ENCODE data around the gene CPAMD8. TPM values are rescaled to one million over a fixed set of nuclear protein-coding genes. Genes with fewer than 3 reads are reported as not detected.

Gene CPAMD8
- total RNA-seq, 1 experiment from 2014 or later, result 0.20 TPM

GRCh38 chr19:16951529-16951928 is 75.1 kb downstream of the CPAMD8 start:
- TF ChIP-seq CBX3 (IDR thresholded peaks at IDR 0.05; ENCODE audit: low read depth) (no peak), TCF7L2 (IDR thresholded peaks at IDR 0.05; ENCODE audit: borderline replicate concordance, extremely low read depth, insufficient read depth, insufficient read length) (no peak), MAX (IDR thresholded peaks at IDR 0.05) (no peak), ZFX (IDR thresholded peaks at IDR 0.05) (no peak)
- Histone ChIP-seq H3K9me2 (ENCODE audit: insufficient read depth) (no peaks in the 10 kb centered on the region), H3K4me1 (ENCODE audit: control insufficient read depth in 1 of 2, insufficient read depth in 2 of 2, low read length in 2 of 2) (no peaks in the 10 kb centered on the region), H3K9me3 (ENCODE audit: control insufficient read depth in 1 of 2, insufficient read depth in 1 of 2, low read depth in 1 of 2, low read length in 2 of 2) (no peaks in the 10 kb centered on the region), H3K4me2 (ENCODE audit: low read length) (no peak overlapping the region), H3K27ac (ENCODE audit: low read depth, low read length) (no peak overlapping the region), H3K36me3 (ENCODE audit: control insufficient read depth in 1 of 2, insufficient read depth in 2 of 2, low read length in 2 of 2) (no peaks in the 10 kb centered on the region), H4K20me1 (ENCODE audit: insufficient read depth) (no peaks in the 10 kb centered on the region), H3K27me3 (ENCODE audit: insufficient read depth, low read length) (peaks cover 4% of the 10 kb centered on the region; the same call in 1 of the 2 replicates), H2AFZ (ENCODE audit: low read depth, low read length, poor library complexity, severe bottlenecking) (no peak overlapping the region), H3K79me2 (ENCODE audit: insufficient read depth, low read length) (no peaks in the 10 kb centered on the region), H3K4me3 (replicated peaks in 1 of 2; ENCODE audit: low read depth in 1 of 2, low read length in 2 of 2) (no peak overlapping the region), H3K9ac (ENCODE audit: low read length) (no peak overlapping the region)
- RAD21 ChIA-PET (ENCODE audit: low non-redundant PET in 1 of 2, low total read pairs in 2 of 2, uncharacterized antibody in 2 of 2, unreplicated experiment in 2 of 2), result interaction anchor here in 1 of 2 experiments (0.6 kb wide), 1 partner anchor 169 kb away, joined by 3 read pairs; no protein-coding TSS in a partner anchor
- intact Hi-C loops (cut with micrococcal nuclease), result no loop called here
- POLR2A ChIA-PET, result no interaction called here
- DNase-seq (ENCODE audit: low read depth, low spot score) (no peak), ATAC-seq (no peak)
- CTCF ChIA-PET, result no interaction called here
- BruUV-seq (replicated peaks), result no TSS peak

- peaks cover 4% of the 10 kb centered on the region; the same call in 1 of the 2 replicates for H3K27me3 ChIP-seq (ENCODE audit: insufficient read depth, low read length)
- H3K4me2 ChIP-seq (ENCODE audit: low read length), result no peak overlapping the region
- intact Hi-C loops (cut with micrococcal nuclease), result no loop called here
- POLR2A ChIA-PET, result no interaction called here
- DNase-seq (ENCODE audit: low read depth, low spot score), result no peak
- no peak overlapping the region for H3K27ac ChIP-seq (ENCODE audit: low read depth, low read length)
- H3K9me2 ChIP-seq (ENCODE audit: insufficient read depth), result no peaks in the 10 kb centered on the region
- H3K79me2 ChIP-seq (ENCODE audit: insufficient read depth, low read length), result no peaks in the 10 kb centered on the region
- peaks cover 0 to 4% of the 10 kb centered on the region in 2 experiments; a peak in 2 of 4 replicates for H3K4me1 ChIP-seq (ENCODE audit: control insufficient read depth in 1 of 2, insufficient read depth in 2 of 2, low read length in 2 of 2)
- no peaks in the 10 kb centered on the region for H4K20me1 ChIP-seq (ENCODE audit: insufficient read depth)
- BruUV-seq (replicated peaks), result no TSS peak
- ATAC-seq, result no peak
- no peak overlapping the region for H3K4me3 ChIP-seq (replicated peaks in 1 of 2; ENCODE audit: low read depth in 1 of 2, low read length in 2 of 2)
- no peak overlapping the region for H2AFZ ChIP-seq (ENCODE audit: low read depth, low read length, poor library complexity, severe bottlenecking)
- RAD21 ChIA-PET (ENCODE audit: low non-redundant PET in 1 of 2, low total read pairs in 2 of 2, uncharacterized antibody in 2 of 2, unreplicated experiment in 2 of 2), result no interaction called here
- TF ChIP-seq EZH2phosphoT487 (IDR thresholded peaks at IDR 0.05; ENCODE audit: borderline replicate concordance) (no peak), RAD21 (IDR thresholded peaks at IDR 0.05; ENCODE audit: low read depth) (no peak), REST (IDR thresholded peaks at IDR 0.05; ENCODE audit: low read depth) (no peak), EZH2 (IDR thresholded peaks at IDR 0.05) (no peak), SRF (IDR thresholded peaks at IDR 0.05; ENCODE audit: low read depth) (no peak), YY1 (IDR thresholded peaks at IDR 0.05; ENCODE audit: extremely low read depth, insufficient replicate concordance, low read depth, low read length) (no peak), CEBPB (IDR thresholded peaks at IDR 0.05; ENCODE audit: low read depth) (no peak), EGR1 (IDR thresholded peaks at IDR 0.05; ENCODE audit: low read depth) (no peak), CBX3 (IDR thresholded peaks at IDR 0.05; ENCODE audit: low read depth) (no peak), JUND (IDR thresholded peaks at IDR 0.05) (no peak), FOSL1 (IDR thresholded peaks at IDR 0.05; ENCODE audit: low read depth) (no peak), POLR2A (IDR thresholded peaks at IDR 0.05; ENCODE audit: borderline replicate concordance, extremely low read depth, insufficient read depth, insufficient read length) (no peak)
- TF ChIP-seq, protein P1, sequence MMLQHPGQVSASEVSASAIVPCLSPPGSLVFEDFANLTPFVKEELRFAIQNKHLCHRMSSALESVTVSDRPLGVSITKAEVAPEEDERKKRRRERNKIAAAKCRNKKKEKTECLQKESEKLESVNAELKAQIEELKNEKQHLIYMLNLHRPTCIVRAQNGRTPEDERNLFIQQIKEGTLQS (IDR thresholded peaks at IDR 0.05), result no peak
- CTCF ChIA-PET, result no interaction called here
- H3K9me3 ChIP-seq (ENCODE audit: control insufficient read depth in 1 of 2, insufficient read depth in 1 of 2, low read depth in 1 of 2, low read length in 2 of 2), result no peaks in the 10 kb centered on the region
- no peaks in the 10 kb centered on the region for H3K36me3 ChIP-seq (ENCODE audit: control insufficient read depth in 1 of 2, insufficient read depth in 2 of 2, low read length in 2 of 2)
- H3K9ac ChIP-seq (ENCODE audit: low read length), result no peak overlapping the region
These were observed 77.0 kb downstream of the CPAMD8 start for GRCh38 chr19:16949496-16950023.
